ENCODE results near the gene SMC6. TPM values are rescaled to one million over a fixed set of nuclear protein-coding genes. Genes with fewer than 3 reads are reported as not detected.

SMC6 gene, protein sequence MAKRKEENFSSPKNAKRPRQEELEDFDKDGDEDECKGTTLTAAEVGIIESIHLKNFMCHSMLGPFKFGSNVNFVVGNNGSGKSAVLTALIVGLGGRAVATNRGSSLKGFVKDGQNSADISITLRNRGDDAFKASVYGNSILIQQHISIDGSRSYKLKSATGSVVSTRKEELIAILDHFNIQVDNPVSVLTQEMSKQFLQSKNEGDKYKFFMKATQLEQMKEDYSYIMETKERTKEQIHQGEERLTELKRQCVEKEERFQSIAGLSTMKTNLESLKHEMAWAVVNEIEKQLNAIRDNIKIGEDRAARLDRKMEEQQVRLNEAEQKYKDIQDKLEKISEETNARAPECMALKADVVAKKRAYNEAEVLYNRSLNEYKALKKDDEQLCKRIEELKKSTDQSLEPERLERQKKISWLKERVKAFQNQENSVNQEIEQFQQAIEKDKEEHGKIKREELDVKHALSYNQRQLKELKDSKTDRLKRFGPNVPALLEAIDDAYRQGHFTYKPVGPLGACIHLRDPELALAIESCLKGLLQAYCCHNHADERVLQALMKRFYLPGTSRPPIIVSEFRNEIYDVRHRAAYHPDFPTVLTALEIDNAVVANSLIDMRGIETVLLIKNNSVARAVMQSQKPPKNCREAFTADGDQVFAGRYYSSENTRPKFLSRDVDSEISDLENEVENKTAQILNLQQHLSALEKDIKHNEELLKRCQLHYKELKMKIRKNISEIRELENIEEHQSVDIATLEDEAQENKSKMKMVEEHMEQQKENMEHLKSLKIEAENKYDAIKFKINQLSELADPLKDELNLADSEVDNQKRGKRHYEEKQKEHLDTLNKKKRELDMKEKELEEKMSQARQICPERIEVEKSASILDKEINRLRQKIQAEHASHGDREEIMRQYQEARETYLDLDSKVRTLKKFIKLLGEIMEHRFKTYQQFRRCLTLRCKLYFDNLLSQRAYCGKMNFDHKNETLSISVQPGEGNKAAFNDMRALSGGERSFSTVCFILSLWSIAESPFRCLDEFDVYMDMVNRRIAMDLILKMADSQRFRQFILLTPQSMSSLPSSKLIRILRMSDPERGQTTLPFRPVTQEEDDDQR
- 24.0 TPM for polyA plus RNA-seq (2013, experiment 1 of 2; ENCODE audit: insufficient read length)
- polyA plus RNA-seq (2013, experiment 2 of 2; ENCODE audit: insufficient read length) = 29.1 TPM

DNA sequence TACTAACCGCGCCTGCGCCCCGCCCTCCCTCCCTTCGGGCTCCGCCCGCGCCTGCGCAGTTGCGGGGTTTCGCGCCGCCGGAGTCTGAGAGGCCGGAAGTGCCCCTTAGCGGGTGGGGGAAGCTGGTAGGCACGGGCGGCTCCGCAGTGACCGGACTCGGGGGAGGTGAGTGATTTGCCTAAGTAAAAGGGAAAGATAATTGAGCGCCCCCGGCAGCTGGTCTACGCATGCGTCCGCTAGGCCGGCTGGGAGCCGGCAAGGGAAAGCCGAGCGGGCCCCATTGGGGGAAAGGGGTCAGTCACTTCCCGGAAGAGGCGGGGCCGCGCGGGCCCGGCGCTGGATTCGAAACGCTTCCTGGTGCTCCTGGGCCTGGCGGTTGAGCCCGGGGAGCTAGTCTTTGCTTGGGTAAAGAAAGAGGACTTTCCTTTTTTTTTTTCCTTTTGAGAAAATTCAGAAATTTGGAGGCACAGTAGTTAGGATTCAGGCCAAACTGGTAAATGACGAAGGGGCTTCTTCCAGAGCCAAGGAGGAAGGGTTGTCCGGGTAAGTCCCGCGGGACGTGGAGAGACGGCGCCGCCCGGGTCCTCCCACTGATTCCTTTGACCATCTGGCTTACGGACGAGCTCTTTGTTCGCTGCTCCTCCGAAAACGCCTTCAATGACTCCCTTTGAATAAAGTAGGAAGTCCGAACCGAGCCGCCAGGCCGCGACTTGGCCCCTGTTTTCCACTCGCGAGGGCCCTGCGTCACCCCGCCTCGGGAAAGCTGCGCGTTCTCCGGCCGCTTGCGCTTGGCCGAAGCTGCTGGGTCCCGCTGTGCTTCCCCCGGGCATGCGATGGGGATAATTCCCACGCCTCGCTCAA lies at the start of gene SMC6, which contains the start of gene GEN1:
SMC6 (minus strand) TSS at position 8 of the 861 bp plus-strand sequence. CDS start 7,864 bp downstream, outside the sequence.
GEN1 (plus strand) TSS at position 336 of the 861 bp plus-strand sequence. CDS start 5,806 bp downstream, outside the sequence.
- DNase-seq = peak; percentile 94

DNA sequence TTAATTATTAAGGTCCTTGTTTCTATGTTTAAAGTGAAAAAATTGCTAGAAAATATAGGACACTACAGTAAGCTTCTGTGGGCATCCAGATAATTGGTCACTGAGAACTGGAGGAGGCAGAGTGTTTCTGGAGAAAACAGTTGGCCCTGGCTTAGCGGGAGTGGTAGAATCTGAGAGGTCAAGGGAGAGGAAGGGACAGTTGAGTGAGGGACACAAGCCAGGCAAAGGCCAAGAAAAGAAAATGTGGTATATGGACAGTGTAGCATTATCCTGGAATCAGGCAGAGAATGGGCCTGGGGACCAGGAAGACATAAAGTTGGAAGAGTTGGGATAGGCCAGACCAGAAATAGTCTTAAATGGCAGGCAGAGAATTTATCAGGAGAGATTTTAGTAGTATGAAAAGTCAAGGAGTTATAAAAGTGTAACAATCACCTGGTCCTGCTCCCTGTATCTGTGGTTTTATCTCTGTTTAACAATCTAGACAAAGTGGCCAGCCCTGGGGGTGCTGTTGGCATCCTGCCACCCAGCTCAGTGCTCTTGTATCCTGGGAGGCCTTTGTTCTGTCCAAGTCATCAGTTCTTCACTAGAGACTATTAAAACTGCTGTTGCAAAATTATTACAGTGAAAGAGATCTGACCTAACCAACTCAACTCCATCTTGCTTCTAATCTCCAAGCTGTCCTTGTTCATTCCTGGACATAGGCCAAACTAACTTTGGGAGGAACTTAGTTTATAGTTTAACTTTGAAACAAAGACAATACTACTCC lies 47.3 kb upstream of the SMC6 start:
- no peak for DNase-seq

- DNase-seq = no peak
Observed at GRCh38 chr2:17800219-17800618, 46.6 kb upstream of the SMC6 start.

GRCh38 chr2:17799301-17800120 lies 45.9 kb upstream of the SMC6 start:
- no peak for DNase-seq

- no peak for DNase-seq
Observed at GRCh38 chr2:17798338-17798737, 44.7 kb upstream of the SMC6 start.

GRCh38 chr2:17795309-17795708 lies 41.7 kb upstream of the SMC6 start:
- no peak for DNase-seq

DNA sequence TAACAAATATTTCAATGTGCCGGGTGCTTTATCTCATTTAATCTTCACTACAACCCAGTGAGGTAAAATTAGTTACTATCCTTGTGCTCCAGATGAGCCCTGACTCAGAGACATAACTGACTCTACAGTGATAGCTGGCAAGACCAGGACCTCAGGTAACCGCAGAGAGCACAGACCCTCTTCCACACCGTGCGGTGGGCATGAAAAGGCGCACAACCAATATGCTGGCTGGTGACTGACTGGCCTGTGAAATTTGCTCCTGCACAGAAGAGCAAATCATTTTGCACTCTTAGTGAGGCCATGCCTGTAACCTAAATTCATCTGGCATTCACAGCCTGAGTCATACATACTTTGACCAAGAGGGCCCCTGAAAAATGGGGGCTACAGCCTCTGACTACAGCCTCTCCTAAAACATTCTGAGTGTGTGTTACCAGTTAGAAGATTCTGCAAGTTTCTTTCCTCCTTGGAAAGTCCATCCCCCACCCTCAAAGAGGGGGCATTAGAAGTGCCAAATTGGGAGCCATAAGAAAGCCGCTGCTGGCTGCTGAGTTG lies 40.3 kb upstream of the SMC6 start:
- DNase-seq = peak; percentile 10

- no peak for DNase-seq
Observed at GRCh38 chr2:17793296-17793695, 39.7 kb upstream of the SMC6 start.

DNA sequence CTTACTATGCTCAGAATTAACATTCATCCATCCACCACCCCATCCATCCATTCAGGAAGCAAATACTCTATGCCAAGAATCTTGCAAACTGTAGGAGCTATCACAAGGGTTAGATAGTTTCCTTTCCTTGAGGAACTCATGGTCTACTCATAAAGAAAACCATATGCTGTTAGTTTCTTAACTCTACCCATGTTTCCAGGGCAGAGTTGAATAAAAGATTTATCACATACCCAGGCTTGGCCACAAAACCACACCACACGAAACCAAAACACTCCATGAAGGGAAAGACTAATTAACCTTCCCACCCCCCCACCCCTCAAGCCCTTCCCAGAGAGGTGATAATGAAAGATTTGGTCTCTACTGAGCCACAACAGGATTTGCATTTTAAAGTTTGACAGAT lies 38.9 kb upstream of the SMC6 start:
- DNase-seq = no peak

GRCh38 chr2:17791817-17792130 lies 38.2 kb upstream of the SMC6 start:
- no peak for DNase-seq

- peak; percentile 77 for DNase-seq
Observed at GRCh38 chr2:17791121-17791816, 37.7 kb upstream of the SMC6 start.

DNA sequence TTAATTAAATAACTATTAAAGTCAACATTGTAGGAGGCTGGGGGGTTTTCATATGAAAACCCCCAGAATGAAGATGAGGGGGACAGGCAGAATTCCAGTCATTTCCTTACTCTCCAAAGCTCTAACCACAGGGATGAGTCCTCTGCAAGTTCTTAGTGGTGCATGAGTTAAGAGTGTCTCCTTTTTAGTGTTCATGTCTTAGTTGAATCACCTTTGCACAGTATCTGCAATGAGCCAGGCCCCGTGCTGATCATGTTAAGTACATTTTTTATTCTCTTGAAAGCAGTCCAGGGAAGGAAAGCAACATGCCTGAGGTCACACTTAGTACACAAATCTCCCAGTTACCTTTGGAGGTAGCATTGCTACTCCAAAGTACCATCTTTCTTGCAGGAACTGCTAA lies 36.9 kb upstream of the SMC6 start:
- DNase-seq = no peak

- no peak for DNase-seq
Observed at GRCh38 chr2:17788773-17789172, 35.2 kb upstream of the SMC6 start.

DNA sequence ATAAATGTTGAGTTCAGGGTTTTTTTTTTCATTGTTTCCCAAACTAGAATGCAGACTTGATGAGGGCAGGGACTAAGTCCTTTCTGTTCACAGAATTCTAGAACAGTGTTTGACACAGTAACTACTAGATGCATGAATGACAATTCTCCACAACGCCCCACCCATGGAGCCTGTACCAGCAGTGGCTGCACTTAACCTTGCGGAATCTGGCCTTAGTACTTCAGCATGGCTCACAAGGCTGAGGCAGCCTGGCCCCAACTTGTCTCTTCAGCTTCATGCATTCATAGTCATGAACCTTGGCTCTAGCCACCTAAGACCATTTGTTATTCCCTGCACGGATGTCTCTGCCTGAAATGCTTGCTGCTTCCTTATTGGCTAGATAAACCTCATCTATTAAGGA lies 33.1 kb upstream of the SMC6 start:
- DNase-seq = no peak

DNA sequence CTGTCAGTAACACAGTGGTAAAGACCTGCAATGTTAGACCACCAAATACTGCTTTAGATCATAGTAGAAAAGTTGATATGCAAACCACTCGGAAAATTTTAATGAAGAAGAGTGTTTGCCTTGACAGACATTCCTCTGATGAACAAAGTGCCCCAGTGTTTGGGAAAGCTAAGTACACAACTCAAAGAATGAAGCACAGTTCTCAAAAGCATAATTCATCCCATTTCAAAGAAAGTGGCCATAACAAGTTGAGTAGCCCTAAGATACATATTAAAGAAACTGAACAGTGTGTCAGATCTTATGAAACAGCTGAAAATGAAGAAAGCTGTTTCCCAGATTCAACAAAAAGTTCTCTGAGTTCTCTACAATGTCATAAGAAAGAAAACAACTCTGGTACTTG lies 27.9 kb upstream of the SMC6 start:
- DNase-seq = no peak

- DNase-seq = no peak
Observed at GRCh38 chr2:17780546-17780945, 26.9 kb upstream of the SMC6 start.

- DNase-seq = no peak
Observed at GRCh38 chr2:17772532-17772931, 18.9 kb upstream of the SMC6 start.

GRCh38 chr2:17771956-17772355 lies 18.3 kb upstream of the SMC6 start:
- no peak for DNase-seq

DNA sequence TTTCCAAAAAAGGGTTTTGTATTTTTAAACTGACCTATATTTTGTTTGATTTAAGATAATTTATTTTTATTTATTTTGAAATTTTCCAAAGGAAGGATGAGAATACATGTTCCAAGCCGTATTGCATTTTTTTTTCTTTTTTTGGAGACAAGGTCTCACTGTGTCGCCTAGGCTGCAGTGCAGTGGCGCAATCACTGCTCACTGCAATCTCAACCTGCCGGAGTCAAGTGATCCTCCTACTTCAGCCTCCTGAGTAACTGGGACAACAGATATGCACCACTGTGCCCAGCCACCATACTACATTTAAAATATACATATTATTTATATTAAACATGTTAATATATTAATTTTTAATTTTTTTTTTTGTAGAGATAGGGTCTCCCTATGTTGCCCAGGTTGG lies 15.3 kb upstream of the SMC6 start:
- no peak for DNase-seq
